Transverse colon (tissue), 3 donors: ENCODE results near the gene TYW1.
"Not testable (repeated sequence)": the region's sequence is repeated elsewhere in the genome, so short reads cannot be mapped to it uniquely, and the experiment has no call there.

Experiments
- POLR2A ChIP-seq: fragments of 450-650 bp; IDR thresholded peaks from one replicate; pipeline ENCODE4 v1.6.1; 2016; ENCODE audit warnings: antibody characterized with exemption, mild to moderate bottlenecking, moderate library complexity
- TF ChIP-seq, protein P1 (sequence below), 5 experiments: fragments of 200-600 bp in 3 of 5; fragments of 450-650 bp in 2 of 5; sonication (generic) in 3 of 5; IDR thresholded peaks; 1 replicate in 2 of 5; 2 replicates in 3 of 5; pipeline ENCODE4 v1.5.1; 2016 to 2017; ENCODE audit warnings: antibody characterized with exemption in 5 of 5, inconsistent platforms in 3 of 5, mild to moderate bottlenecking in 2 of 5, moderate library complexity in 1 of 5

DNA sequence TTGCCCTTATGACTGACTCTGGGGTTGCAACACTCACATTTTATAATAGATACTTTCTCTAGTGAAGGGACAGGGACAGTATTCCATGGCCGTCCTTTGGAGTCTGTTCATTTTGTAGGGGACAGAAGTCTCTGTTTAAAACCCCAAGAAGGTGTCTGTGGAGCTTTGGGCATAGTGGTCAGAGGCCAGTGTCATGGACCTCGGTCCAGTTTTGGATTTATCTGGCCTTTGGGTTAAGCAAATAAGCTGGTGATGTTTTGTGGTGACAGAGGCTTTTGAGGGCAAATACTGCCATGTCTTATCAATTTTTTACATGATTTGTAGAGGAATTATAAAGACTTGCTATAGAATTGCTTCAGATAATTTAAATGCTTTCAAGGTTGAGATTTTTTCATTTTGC, 50.2 kb downstream of the TYW1 start:
- TF ChIP-seq, protein P1, sequence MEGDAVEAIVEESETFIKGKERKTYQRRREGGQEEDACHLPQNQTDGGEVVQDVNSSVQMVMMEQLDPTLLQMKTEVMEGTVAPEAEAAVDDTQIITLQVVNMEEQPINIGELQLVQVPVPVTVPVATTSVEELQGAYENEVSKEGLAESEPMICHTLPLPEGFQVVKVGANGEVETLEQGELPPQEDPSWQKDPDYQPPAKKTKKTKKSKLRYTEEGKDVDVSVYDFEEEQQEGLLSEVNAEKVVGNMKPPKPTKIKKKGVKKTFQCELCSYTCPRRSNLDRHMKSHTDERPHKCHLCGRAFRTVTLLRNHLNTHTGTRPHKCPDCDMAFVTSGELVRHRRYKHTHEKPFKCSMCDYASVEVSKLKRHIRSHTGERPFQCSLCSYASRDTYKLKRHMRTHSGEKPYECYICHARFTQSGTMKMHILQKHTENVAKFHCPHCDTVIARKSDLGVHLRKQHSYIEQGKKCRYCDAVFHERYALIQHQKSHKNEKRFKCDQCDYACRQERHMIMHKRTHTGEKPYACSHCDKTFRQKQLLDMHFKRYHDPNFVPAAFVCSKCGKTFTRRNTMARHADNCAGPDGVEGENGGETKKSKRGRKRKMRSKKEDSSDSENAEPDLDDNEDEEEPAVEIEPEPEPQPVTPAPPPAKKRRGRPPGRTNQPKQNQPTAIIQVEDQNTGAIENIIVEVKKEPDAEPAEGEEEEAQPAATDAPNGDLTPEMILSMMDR (IDR thresholded peaks at IDR 0.05), result not testable (repeated sequence)
- not testable (repeated sequence) for TF ChIP-seq POLR2A
